Measurements from ENCODE around the gene TLCD2. TPM values are rescaled to one million over a fixed set of nuclear protein-coding genes. Genes with fewer than 3 reads are reported as not detected.

TLCD2 gene
- total RNA-seq, 2 donors from 2014 or later: 0.84 to 1.8 TPM

DNA sequence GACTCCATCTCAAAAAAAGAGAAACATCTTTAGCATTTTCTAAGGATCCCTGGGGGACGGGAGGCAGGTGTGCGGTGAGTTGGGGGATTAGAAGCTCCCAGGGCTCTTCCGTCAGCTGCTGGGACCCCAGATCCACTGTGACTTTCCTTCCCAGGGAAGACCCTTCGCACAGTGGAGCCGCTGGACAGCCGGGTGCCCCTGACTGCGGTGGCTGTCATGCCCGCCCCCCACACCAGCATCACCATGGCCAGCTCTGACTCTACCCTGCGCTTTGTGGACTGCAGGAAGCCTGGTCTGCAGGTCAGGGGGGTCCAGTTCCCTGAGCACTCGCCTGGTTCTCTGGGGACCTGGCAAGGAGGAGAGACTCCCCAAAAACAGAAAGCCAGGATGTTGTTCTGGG is 25.2 kb upstream of the TLCD2 start:
- Mint-ChIP-seq H3K27ac (no peak overlapping the region), H3K9me3 (peaks cover 8% of the 10 kb centered on the region), H3K27me3 (ENCODE audit: insufficient read depth) (no peaks in the 10 kb centered on the region), H3K36me3 (ENCODE audit: low read depth) (peaks cover 24% of the 10 kb centered on the region), H3K4me1 (peaks cover 4% of the 10 kb centered on the region), H3K4me3 (no peak overlapping the region)
- Histone ChIP-seq H3K9me3 (ENCODE audit: control insufficient read depth, low read length) (no peaks in the 10 kb centered on the region), H3K4me1 (ENCODE audit: control insufficient read depth, insufficient read depth, low read length) (no peaks in the 10 kb centered on the region), H3K27me3 (ENCODE audit: control insufficient read depth, insufficient read depth, low read length, poor library complexity, severe bottlenecking) (no peaks in the 10 kb centered on the region), H3K9ac (ENCODE audit: extremely low read depth, low read length, poor library complexity, severe bottlenecking) (no peak overlapping the region), H3K4me3 (ENCODE audit: low read length) (no peak overlapping the region), H3K27ac (ENCODE audit: low read depth, low read length) (no peak overlapping the region), H3K36me3 (ENCODE audit: control insufficient read depth, insufficient read depth, low read length) (peaks cover 4% of the 10 kb centered on the region)
- DNase-seq: no peak
- WGBS, 2 experiments (ENCODE audit: insufficient coverage in 1 of 2, insufficient read length in 1 of 2): 95 to 96% methylated on average over 8 to 10 of the region's 10 CpGs
- TF ChIP-seq, protein P1, sequence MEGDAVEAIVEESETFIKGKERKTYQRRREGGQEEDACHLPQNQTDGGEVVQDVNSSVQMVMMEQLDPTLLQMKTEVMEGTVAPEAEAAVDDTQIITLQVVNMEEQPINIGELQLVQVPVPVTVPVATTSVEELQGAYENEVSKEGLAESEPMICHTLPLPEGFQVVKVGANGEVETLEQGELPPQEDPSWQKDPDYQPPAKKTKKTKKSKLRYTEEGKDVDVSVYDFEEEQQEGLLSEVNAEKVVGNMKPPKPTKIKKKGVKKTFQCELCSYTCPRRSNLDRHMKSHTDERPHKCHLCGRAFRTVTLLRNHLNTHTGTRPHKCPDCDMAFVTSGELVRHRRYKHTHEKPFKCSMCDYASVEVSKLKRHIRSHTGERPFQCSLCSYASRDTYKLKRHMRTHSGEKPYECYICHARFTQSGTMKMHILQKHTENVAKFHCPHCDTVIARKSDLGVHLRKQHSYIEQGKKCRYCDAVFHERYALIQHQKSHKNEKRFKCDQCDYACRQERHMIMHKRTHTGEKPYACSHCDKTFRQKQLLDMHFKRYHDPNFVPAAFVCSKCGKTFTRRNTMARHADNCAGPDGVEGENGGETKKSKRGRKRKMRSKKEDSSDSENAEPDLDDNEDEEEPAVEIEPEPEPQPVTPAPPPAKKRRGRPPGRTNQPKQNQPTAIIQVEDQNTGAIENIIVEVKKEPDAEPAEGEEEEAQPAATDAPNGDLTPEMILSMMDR (conservative IDR thresholded peaks at IDR 0.05): no peak

DNA sequence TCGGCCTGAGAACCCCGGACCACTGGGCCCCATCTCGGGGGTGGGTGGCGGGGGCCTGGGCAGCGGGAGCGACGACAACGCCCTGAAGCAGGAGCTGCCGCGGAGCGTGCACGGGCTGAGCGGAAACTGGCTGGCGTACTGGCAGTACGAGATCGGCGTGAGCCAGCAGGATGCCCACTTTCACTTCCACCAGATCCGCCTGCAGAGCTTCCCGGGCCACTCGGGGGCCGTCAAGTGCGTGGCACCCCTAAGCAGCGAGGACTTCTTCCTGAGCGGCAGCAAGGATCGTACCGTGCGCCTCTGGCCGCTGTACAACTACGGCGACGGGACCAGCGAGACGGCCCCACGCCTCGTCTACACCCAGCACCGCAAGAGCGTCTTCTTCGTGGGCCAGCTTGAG is 23.6 kb upstream of the TLCD2 start:
- Mint-ChIP-seq H3K4me1 (peaks cover 4% of the 10 kb centered on the region), H3K36me3 (ENCODE audit: low read depth) (peaks cover 32% of the 10 kb centered on the region), H3K9me3 (peaks cover 8% of the 10 kb centered on the region), H3K27me3 (ENCODE audit: insufficient read depth) (no peaks in the 10 kb centered on the region), H3K27ac (no peak overlapping the region), H3K4me3 (no peak overlapping the region)
- Histone ChIP-seq H3K27ac (ENCODE audit: low read depth, low read length) (no peak overlapping the region), H3K9me3 (ENCODE audit: control insufficient read depth, low read length) (no peaks in the 10 kb centered on the region), H3K27me3 (ENCODE audit: control insufficient read depth, insufficient read depth, low read length, poor library complexity, severe bottlenecking) (no peaks in the 10 kb centered on the region), H3K4me3 (ENCODE audit: low read length) (no peak overlapping the region), H3K4me1 (ENCODE audit: control insufficient read depth, insufficient read depth, low read length) (no peaks in the 10 kb centered on the region), H3K9ac (ENCODE audit: extremely low read depth, low read length, poor library complexity, severe bottlenecking) (no peak overlapping the region), H3K36me3 (ENCODE audit: control insufficient read depth, insufficient read depth, low read length) (peaks cover 4% of the 10 kb centered on the region)
- TF ChIP-seq, protein P1 (conservative IDR thresholded peaks at IDR 0.05): no peak
- whole genome bisulfite sequencing, 2 experiments (ENCODE audit: insufficient coverage in 1 of 2, insufficient read length in 1 of 2): 97 to 98% methylated on average over 30 to 38 of the region's 38 CpGs
- DNase-seq: no peak

DNA sequence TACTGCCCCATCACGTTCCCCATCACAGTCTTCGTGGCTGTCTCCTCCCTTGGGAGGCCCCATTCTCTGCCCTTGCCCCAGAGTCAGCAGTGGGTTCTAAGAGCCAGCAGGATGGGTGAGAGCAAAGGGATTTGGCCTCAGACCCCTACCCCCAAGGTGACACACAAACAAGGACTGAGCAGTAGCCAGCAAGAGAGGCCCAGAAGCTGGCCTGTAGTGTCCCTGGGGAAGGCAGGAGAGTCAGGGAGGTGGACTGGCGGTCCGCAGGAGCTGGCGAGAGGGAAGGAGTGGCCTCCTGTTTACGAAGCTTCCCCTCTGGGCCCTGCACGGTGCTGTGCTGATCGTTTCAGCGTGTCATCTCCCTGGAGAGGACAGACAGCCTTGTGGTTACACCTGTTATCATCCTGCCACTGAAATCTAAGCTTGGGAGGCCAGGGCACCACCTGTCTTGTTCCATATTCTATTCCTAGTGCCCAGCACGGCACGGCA is 22.7 kb upstream of the TLCD2 start:
- no peak overlapping the region for H3K27ac ChIP-seq (ENCODE audit: low read depth, low read length)
- H3K4me1 Mint-ChIP-seq: peaks cover 4% of the 10 kb centered on the region
- 86 to 92% methylated on average over 10 to 11 of the region's 11 CpGs for WGBS, 2 experiments (ENCODE audit: insufficient coverage in 1 of 2, insufficient read length in 1 of 2)
- H3K4me3 Mint-ChIP-seq: no peak overlapping the region
- H3K36me3 ChIP-seq (ENCODE audit: control insufficient read depth, insufficient read depth, low read length): no peaks in the 10 kb centered on the region
- H3K27me3 ChIP-seq (ENCODE audit: control insufficient read depth, insufficient read depth, low read length, poor library complexity, severe bottlenecking): no peaks in the 10 kb centered on the region
- H3K4me3 ChIP-seq (ENCODE audit: low read length): no peak overlapping the region
- H3K4me1 ChIP-seq (ENCODE audit: control insufficient read depth, insufficient read depth, low read length): no peaks in the 10 kb centered on the region
- no peaks in the 10 kb centered on the region for H3K27me3 Mint-ChIP-seq (ENCODE audit: insufficient read depth)
- no peak for DNase-seq
- TF ChIP-seq, protein P1 (conservative IDR thresholded peaks at IDR 0.05): no peak
- peaks cover 29% of the 10 kb centered on the region for H3K36me3 Mint-ChIP-seq (ENCODE audit: low read depth)
- no peak overlapping the region for H3K9ac ChIP-seq (ENCODE audit: extremely low read depth, low read length, poor library complexity, severe bottlenecking)
- H3K27ac Mint-ChIP-seq: no peak overlapping the region
- no peaks in the 10 kb centered on the region for H3K9me3 ChIP-seq (ENCODE audit: control insufficient read depth, low read length)
- H3K9me3 Mint-ChIP-seq: no peaks in the 10 kb centered on the region

Measured in endodermal cell (in vitro differentiated cells).